ENCODE results near the gene KCND3.

- TF ChIP-seq CTCF (optimal IDR thresholded peaks at IDR 0.05 in 1 of 3, IDR thresholded peaks at IDR 0.05 in 1 of 3, conservative IDR thresholded peaks at IDR 0.05 in 1 of 3; ENCODE audit: extremely low read depth in 1 of 3, insufficient read depth in 2 of 3, low read length in 3 of 3) (no peak), EZH2 (IDR thresholded peaks at IDR 0.05; ENCODE audit: low read length) (no peak)
Observed at GRCh38 chr1:111958075-111958474, 31.4 kb downstream of the KCND3 start.

All from keratinocyte (primary cell).